ENCODE results near the gene TAX1BP3. TPM values are rescaled to one million over a fixed set of nuclear protein-coding genes. Genes with fewer than 3 reads are reported as not detected.

TAX1BP3 gene
- total RNA-seq, 1 donor from 2014 or later: 136 TPM

GRCh38 chr17:3660311-3660891 lies 8.0 kb downstream of the TAX1BP3 start:
- no peaks in the 10 kb centered on the region for H3K9me3 Mint-ChIP-seq
- H3K4me3 Mint-ChIP-seq: no peak overlapping the region
- peaks cover 9% of the 10 kb centered on the region for H3K36me3 Mint-ChIP-seq
- peaks cover 11% of the 10 kb centered on the region for H3K4me1 Mint-ChIP-seq
- no peaks in the 10 kb centered on the region for H3K27me3 Mint-ChIP-seq (ENCODE audit: low read depth)
- TF ChIP-seq CTCF (IDR thresholded peaks at IDR 0.05; ENCODE audit: unreplicated experiment): no peak
- DNase-seq (ENCODE audit: low spot score in 2 of 2, unreplicated experiment in 2 of 2): no peak
- peak overlapping the region; percentile 25 for H3K27ac Mint-ChIP-seq

GRCh38 chr17:3659541-3660111 lies 8.8 kb downstream of the TAX1BP3 start:
- H3K27ac Mint-ChIP-seq: peak overlapping the region; percentile 77

GRCh38 chr17:3658784-3659449 lies 9.5 kb downstream of the TAX1BP3 start:
- H3K4me1 Mint-ChIP-seq: peaks cover 8% of the 10 kb centered on the region
- no peaks in the 10 kb centered on the region for H3K9me3 Mint-ChIP-seq
- no peak for DNase-seq (ENCODE audit: low spot score in 2 of 2, unreplicated experiment in 2 of 2)
- H3K27me3 Mint-ChIP-seq (ENCODE audit: low read depth): no peaks in the 10 kb centered on the region
- no peak overlapping the region for H3K4me3 Mint-ChIP-seq
- H3K36me3 Mint-ChIP-seq: peaks cover 2% of the 10 kb centered on the region
- peak overlapping the region; percentile 47 for H3K27ac Mint-ChIP-seq
- TF ChIP-seq CTCF (IDR thresholded peaks at IDR 0.05; ENCODE audit: unreplicated experiment): no peak

More at GRCh38 chr17:3659541-3660111, 8.8 kb downstream of the TAX1BP3 start:
- Mint-ChIP-seq H3K36me3 (peaks cover 9% of the 10 kb centered on the region), H3K4me3 (no peak overlapping the region), H3K4me1 (peaks cover 8% of the 10 kb centered on the region), H3K9me3 (no peaks in the 10 kb centered on the region), H3K27me3 (ENCODE audit: low read depth) (no peaks in the 10 kb centered on the region)
- TF ChIP-seq CTCF (IDR thresholded peaks at IDR 0.05; ENCODE audit: unreplicated experiment): no peak
- DNase-seq (ENCODE audit: low spot score in 2 of 2, unreplicated experiment in 2 of 2): no peak

GRCh38 chr17:3657874-3658783 lies 10.2 kb downstream of the TAX1BP3 start:
- peaks cover 8% of the 10 kb centered on the region for H3K4me1 Mint-ChIP-seq
- H3K27ac Mint-ChIP-seq: peak overlapping the region; percentile 47
- no peaks in the 10 kb centered on the region for H3K27me3 Mint-ChIP-seq (ENCODE audit: low read depth)
- H3K4me3 Mint-ChIP-seq: no peak overlapping the region
- no peaks in the 10 kb centered on the region for H3K9me3 Mint-ChIP-seq
- peaks cover 2% of the 10 kb centered on the region for H3K36me3 Mint-ChIP-seq
- no peak for TF ChIP-seq CTCF (IDR thresholded peaks at IDR 0.05; ENCODE audit: unreplicated experiment)
- DNase-seq (ENCODE audit: low spot score in 2 of 2, unreplicated experiment in 2 of 2): no peak

- Mint-ChIP-seq H3K36me3 (no peaks in the 10 kb centered on the region), H3K27ac (no peak overlapping the region), H3K9me3 (no peaks in the 10 kb centered on the region), H3K4me1 (peaks cover 8% of the 10 kb centered on the region), H3K27me3 (ENCODE audit: low read depth) (no peaks in the 10 kb centered on the region), H3K4me3 (no peak overlapping the region)
- DNase-seq (ENCODE audit: low spot score in 2 of 2, unreplicated experiment in 2 of 2): no peak
- TF ChIP-seq CTCF (IDR thresholded peaks at IDR 0.05; ENCODE audit: unreplicated experiment): no peak
Measured at GRCh38 chr17:3657588-3657869, 10.8 kb downstream of the TAX1BP3 start.

All from mesothelial cell of epicardium (in vitro differentiated cells).